GM12891 (cell line): ENCODE data around the gene CDK5R1.

ENCODE experiments used
- DNase-seq: peaks from one replicate; pipeline ENCODE4 v3.0.0; 2011; ENCODE audit warnings: low spot score; ENCODE audit not compliant: insufficient read length
- FAIRE-seq: peaks from 2 replicates; lab custom pipeline; 2011; peaks lifted over from hg19 to GRCh38; lab: Jason Lieb, UNC
- PAX5 ChIP-seq: IDR thresholded peaks from 2 replicates; pipeline ENCODE4 v1.6.1; 2011; ENCODE audit warnings: low read length, moderate library complexity, mild to moderate bottlenecking; ENCODE audit not compliant: insufficient read depth, severe bottlenecking
- POLR2A ChIP-seq: IDR thresholded peaks from 2 replicates; pipeline ENCODE4 v1.6.1; 2011; ENCODE audit warnings: low read depth, low read length, control low read depth
- POLR2AphosphoS5 ChIP-seq: IDR thresholded peaks from 2 replicates; pipeline ENCODE4 v1.6.1; 2011; ENCODE audit warnings: low read depth, low read length, control low read depth
- POU2F2 ChIP-seq: IDR thresholded peaks from 2 replicates; pipeline ENCODE4 v1.6.1; 2011; ENCODE audit warnings: low read depth, mild to moderate bottlenecking, control low read depth, low read length, moderate library complexity
- SPI1 ChIP-seq: IDR thresholded peaks from 2 replicates; pipeline ENCODE4 v1.6.1; 2011; ENCODE audit warnings: low read depth, low read length, control low read depth
- TAF1 ChIP-seq: IDR thresholded peaks from 2 replicates; pipeline ENCODE4 v1.6.1; 2011; ENCODE audit warnings: low read depth, low read length, control low read depth

CDK5R1 gene

DNA sequence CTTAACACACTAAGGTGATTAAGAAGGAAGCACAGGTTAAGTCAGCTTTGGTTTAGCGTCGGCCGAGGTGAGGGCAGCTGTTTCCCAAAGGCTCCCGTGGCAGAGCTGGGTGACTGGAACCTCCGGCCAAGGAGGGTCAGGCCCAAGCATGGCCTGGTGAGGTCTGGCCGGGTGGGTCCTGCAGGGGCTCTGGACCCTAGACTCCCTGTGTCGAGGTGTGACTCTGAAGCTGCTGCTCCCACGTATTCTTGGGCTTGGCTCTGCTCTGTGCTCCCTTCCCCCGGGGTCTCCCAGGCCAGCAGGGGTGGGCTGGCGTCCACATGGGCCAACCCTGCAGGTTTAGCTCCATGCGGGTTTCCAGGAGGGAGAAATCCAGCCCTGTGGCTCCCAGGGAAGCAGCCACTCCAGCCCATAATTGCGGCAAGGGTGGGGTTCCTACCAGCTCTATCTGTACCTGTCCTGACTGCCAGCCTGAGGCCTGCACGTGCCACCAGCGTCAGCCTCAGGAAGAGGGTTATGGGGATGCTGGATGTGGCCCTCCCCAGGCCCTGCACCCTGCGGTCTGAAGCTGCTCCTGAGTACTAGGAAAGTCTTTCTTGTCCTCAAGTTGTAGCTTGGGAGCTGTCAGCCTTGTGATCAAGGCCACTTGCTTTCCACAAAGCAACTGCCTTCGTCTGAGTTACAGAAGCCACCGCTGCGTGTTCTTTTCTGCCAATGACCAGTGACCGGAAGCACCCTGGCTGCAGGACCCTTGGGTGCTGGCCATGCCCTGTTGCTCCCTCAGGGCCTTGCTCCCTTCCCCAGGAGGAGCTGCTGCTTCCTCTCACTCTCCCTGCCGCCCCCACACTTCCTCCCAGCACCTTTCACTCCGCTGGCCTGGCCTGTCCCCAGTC, 4.8 kb downstream of the CDK5R1 start:
- DNase-seq (no peak), FAIRE-seq (peak; percentile 92)
- no peak for TF ChIP-seq POU2F2
- peak; percentile 72 for TF ChIP-seq SPI1
- peak; percentile 73 for TF ChIP-seq POLR2A
- TF ChIP-seq PAX5, result no peak
- TF ChIP-seq POLR2AphosphoS5, result peak; percentile 71

DNA sequence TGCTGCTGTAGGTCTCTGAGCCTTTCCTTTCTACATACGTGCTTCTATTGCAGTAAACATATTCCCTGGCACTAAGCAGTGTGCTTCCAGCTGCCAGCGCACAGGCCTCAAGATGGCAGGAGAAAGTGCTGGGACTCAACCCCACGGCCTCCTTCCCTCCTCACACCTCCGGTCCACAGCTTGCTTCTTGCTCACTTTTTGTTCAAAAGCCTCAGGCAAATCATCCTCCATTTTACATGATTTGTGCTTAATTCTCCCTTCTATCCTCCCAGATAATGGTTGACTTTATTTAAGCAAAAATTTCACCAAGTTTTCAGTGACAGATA, 5.4 kb downstream of the CDK5R1 start:
- FAIRE-seq (no peak), DNase-seq (no peak)
- no peak for TF ChIP-seq SPI1
- no peak for TF ChIP-seq POLR2AphosphoS5
- TF ChIP-seq POLR2A, result no peak
- TF ChIP-seq TAF1, result no peak
- TF ChIP-seq PAX5, result no peak
- TF ChIP-seq POU2F2, result no peak

DNA sequence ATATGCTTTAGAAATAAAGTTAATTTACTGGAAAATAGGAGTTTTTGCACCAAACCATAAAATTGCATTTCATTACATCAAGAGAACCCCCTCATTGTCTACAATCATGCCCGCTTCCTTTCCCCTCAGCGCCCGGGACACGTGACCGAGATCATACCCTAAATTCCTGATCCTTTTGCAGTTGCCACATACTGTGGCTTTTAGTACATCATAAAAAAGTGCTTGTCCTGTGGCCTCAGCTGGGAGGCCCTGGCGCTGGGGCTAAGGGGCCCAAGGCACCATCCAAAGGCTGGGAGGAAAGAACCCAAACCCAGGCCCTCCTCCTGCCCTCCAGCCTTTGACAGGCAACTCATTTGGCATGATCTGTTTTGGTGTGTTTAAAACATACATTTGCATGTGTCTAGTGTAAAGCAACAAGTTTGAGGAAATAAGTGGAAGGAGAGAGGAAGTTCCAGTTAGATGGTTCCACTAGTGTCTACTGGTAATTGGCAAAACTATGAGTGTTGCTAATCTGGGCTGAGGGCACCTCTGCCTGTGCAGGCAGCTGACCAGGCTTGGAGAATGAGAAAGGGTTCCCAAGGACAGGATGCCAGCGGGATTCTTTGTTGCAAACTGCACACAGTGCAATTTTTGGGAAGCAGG, 6.0 kb downstream of the CDK5R1 start:
- peak; percentile 86 for FAIRE-seq
- DNase-seq, result no peak
- TF ChIP-seq POU2F2 (no peak), SPI1 (peak; percentile 42)

DNA sequence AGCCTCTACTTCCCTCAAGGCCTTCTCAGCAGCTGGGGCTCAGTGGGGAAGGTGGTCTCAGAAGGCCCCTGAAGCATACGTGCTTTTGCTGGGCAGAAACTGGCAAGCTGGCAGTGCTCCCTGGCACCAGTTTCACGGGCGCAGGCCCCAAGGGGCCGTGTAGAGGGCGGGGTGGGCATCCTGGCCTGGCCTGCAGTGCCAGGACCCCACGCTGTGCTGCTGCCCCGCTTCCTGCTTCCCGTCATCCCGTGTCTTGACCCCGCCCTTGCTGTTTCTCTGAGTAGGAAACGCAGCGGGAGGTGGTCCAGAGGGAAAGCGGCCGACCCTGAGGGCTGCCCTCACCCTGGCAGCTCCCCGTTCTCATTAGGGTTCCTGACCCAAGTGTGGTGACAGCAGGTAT, 6.8 kb downstream of the CDK5R1 start:
- FAIRE-seq (peak; percentile 28), DNase-seq (no peak)
- TF ChIP-seq SPI1, result no peak
- TF ChIP-seq POU2F2, result no peak
- TF ChIP-seq TAF1, result no peak
- TF ChIP-seq PAX5, result no peak
- no peak for TF ChIP-seq POLR2A
- no peak for TF ChIP-seq POLR2AphosphoS5

DNA sequence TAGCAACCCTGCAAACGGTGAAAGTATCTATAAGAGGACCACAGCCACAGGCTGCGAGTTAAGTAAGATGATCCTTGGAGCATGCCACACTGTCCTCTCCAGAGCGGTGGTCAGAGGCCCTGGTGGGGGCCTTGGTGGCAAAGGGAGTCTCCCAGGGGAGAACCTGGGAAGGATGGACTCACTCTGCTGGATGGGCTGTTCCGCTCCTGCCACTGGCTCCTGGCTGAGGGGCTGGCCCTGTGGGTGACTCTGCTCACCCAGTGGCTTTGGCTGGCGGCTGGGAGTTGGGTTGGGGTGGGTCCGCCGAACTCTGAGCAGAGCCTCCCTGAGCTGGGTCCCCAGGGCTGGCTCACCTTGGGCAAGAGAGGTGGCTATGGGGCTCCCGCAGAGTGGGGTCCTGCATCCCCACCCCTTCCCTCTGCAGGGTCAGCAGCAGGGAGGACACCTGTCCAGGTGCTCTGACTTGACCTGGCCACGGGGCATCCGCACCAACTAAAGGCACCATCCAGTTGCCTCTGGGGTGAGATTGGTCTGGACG, 7.3 kb downstream of the CDK5R1 start:
- FAIRE-seq (no peak), DNase-seq (no peak)
- no peak for TF ChIP-seq POLR2A
- TF ChIP-seq SPI1, result no peak
- no peak for TF ChIP-seq POLR2AphosphoS5
- no peak for TF ChIP-seq TAF1
- no peak for TF ChIP-seq PAX5
- no peak for TF ChIP-seq POU2F2

DNA sequence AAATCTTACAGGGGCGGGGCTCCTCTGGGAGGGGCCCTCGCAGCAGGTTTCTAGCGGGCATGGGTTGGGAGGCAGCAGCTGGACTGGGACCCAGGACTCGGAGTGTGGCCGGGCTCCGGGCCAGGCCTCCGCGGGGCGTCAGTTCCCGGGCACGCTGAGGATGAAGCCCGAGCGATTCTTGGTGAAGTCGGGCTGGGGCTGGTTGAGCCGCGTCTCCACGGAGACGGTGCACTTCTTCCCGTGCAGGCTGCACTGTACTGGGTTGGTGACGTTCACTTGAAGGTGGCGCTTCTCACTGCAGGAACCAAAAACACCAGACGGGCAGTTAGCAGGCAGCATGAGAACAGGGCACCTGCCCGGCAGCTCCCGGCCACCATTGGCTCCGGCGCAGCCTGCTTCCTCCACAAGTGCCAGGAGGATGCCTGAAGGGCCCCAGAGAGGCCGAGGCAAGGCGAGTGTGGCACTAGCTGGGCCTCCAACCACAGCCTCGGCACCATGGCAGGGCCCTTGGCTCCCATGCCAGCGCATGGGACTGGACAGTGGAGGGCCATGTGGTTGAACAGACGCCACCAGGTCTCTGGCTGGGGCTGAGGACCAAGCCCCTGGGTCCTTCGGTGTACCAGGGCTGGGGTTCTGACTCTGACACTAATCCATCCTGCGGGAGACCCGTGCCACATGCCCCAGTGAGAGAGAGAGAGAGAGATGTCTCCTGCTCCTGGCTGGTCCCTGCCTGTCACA, 8.0 kb downstream of the CDK5R1 start:
- DNase-seq, result no peak
- TF ChIP-seq SPI1 (no peak), POLR2AphosphoS5 (no peak), POLR2A (no peak), TAF1 (no peak), POU2F2 (no peak), PAX5 (no peak)

DNA sequence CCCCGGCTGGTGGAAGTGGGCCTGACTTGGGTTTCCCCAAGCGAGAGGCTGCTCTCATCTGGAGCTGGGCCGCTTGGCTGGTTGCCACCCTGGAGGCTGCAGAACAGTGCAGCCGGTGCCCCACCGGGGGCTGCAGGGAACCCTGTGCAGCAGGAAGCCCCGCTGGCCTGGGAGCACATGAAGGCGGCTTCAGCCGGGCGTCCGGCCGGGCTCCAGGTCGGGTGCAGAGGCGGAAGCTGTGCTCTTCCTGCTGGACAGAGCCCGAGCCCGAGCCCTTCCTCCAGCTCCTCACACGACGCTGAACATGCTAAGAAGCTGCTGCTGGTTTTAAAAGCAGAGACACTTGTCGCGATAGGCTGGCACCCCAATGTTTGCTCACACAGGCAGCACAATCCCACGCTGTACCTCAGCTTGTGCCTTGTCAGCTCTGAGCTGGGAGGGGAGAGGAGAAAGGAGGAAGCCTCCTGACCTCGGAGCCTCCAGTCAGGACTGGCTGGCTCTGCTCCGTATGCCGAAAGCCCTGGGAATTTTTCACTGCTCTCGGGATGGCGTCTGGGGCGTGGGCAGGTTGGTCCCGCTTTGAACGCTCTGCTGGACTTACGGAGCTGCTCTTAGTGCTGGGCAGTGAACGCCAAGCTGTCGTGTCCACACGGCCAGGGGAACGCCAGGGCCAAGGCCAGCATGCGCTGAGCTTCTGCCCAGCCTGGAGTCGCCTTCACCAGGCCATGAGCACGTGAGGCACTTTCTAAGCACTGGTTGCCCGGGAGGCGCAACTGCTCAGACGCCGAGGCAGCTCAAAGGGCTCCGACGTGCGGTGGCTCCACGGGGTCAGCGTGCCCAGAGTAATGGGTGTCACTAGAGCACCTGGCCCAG, 8.8 kb downstream of the CDK5R1 start:
- FAIRE-seq (peak; percentile 16), DNase-seq (no peak)
- TF ChIP-seq SPI1 (no peak), POU2F2 (no peak), POLR2A (no peak), POLR2AphosphoS5 (no peak), PAX5 (no peak), TAF1 (no peak)

More for the DNA sequence above, 8.0 kb downstream of the CDK5R1 start:
- no peak for FAIRE-seq

DNA sequence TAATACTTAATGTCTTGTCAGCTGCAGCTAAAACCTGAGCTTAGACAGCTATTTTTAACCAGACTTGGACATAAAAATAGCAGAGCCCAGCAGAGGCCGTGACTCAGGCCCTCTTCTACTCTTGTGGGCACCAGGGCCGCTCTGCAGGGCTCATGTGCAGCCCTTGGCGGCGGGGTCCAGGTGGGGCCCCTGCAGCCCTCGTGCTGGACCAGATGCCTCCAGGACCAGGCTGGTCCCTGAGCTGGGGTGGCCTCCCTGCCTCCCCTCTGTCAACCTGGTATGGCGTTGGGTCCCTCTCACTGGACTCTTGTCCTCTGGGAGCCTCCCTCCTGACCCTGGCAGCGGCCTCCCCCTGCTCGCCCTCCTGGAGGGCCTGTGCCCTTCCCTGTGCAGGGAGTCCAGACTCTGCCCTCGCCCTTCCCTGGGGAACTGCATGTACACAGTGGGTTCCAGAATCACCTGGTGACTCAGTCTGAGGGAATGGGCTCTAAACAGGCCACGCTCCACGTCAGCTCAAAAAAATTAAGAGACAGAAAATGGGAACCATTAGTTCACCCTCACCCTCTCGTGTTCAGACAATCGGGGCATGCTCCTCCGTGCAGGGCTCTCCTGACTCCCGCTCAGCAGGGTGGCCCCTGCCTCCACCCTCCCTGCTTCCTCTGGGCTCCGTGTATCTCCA, 9.7 kb downstream of the CDK5R1 start:
- TF ChIP-seq POLR2AphosphoS5 (no peak), POU2F2 (no peak), POLR2A (no peak), TAF1 (no peak), PAX5 (no peak), SPI1 (no peak)
- no peak for FAIRE-seq

More for the DNA sequence above, 9.7 kb downstream of the CDK5R1 start:
- no peak for DNase-seq
